ENCODE results near the gene ADK.

The ADK gene

DNA sequence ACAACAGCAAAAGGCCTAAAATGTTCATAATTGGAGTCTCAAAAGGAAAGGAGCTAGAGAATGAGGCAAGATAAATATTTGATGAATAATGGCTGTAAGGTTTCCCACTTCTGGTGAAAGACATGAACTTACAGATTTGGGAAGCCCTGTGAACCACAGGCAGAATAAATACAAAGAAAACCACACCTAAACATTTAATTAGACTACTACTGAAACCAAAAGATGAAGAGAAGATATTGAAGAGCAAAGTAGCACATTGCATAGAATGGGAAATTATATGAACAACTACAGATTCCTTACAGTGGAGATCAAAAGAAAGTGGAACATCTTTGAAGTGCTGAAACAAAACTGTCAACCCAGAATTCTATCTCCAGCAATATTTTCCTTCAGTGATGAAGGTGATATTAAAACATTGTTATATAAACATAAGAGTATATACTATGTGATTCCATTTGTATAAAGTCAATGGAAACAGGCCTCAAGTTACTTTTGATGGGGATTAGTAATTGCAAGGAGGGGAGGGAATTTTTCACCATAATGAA, 484.0 kb downstream of the ADK start:
- DNase-seq = no peak

DNA sequence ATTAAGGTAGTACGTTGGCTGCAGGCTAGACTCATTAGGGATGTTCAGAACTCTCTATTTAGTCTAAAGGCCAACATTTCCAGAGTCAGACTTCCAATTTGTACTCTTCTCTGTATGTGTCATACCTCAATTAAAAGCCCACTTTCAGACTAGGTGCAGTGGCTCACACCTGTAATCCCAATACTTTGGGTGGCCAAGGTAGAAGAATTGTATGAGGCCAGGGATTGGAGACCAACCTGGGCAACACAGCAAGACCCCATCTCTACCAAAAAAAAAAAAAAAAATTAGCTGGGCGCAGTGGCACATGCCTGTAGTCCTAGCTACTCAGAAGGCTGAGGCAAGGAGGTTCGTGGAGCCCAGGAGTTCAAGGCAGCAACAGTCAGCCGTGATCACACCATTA, 484.6 kb downstream of the ADK start:
- DNase-seq = no peak

DNA sequence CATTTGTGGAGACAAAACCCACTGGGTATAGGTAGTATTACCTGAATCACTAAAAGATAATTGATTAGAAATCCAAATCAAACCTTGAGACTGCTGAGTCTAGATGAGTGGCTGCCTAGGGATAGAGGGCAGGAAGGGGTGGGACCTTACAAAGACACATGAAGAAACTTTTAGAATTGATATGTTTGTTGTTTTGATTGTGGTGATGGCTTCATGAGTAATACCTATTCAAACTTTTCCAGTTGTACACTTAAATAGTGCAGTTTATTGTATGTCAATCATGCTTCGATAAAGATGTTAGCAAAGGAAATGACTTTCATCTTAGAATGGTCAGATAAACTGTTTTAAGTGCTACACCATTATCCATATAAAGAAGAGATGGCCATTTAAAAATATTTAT, 486.7 kb downstream of the ADK start:
- no peak for DNase-seq

DNA sequence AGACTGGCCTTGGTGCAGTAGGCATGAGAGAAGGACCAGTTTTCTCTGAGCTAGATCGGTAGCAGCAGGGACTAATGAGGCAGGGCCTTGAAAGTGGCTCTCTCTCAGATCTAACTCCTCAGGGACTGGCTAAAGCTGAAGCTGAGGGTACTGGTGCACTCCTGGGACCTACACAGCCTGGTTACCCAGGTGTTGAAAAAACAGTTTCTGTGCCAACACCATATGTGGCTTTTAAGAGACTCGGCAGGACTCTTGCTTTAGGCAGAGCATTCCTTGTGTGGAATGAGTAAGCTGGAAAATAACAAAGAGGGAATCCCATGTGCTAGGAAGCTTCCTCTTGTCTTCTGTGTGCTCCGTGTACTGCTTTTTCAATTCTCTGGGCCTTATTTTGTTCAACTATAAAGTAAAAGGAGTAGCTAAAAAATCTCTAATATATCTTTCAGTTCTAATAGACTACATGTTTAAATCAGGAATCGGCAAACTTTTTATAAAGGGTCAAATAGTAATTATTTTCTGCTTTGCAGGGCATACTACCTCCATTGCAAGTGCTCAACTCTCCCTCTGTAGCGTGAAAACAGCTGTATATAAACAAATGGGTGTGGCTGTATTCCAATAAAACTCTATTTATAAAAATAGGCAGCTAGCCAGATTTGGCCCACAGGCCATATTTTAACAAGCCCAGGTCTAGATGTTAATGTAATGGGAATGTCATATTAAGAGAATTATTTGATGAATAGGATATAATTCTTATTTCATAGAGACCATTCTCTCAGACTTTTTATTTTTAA, 489.3 kb downstream of the ADK start:
- DNase-seq = peak; percentile 76

DNA sequence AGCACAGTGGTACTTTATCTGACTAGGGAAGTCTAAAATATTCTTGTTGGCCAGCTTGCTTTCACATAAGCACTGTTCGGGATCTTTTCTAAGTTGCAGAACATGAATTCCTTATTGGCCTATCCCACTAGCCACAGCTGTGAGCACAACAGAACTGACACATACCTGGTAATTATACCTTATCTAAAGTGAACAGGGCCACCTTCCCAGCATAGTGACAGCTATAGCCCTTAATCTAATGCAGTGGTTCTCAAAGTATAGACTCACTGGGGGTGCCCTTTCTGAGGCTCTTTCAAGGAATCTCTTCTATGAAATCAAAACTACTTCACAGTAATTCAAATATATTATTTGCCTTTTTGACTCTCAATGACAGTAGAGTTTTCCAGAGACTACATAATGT, 490.6 kb downstream of the ADK start:
- DNase-seq = no peak

DNA sequence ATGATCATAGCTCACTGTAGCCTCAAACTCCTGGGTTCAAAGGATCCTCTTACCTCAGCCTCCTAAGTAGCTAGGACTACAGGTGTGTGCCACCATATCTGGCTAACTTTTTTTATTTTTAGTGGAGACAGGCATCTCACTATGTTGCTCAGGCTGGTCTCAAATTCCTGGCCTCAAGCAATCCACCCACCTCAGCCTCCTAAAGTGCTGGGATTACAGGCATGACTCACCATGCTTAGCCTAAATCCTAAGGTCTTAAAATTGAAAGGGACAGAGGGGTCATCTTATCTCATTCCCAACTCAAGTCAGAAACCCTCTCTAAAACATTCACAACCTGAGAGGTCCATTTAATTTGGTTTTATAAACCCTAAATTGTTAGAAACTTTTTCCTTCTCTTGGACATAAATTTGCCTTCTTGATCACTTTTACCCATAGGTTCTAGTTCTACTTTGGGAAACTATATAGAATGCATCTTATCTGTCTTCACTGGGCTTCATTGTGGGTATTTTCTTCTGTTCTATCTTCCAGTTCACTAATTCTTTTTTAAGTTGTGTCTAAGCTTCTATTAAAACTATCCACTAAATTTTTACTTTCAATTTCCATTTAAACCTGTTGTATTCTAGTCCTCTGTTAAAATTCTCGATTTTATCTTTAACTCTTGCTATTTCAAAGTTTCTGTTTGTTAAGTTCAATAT, 492.0 kb downstream of the ADK start:
- DNase-seq = no peak

DNA sequence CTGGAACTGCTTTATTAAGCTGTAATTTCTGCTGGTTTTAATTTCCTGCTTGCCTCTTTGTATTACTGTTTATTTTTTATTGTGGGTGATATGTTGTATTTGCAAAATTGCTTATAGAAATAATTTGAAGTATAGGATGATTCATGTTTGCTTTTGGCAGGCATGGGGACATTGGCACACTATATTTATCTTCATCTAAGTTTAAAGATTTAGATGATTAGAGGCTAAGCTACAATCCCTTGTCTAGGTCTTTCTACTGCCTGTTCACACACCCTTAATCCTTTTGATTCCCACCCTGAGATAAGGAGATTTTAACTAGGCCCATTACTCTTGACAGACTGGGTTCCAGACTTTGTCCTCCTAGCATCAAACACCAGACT, 492.6 kb downstream of the ADK start:
- no peak for DNase-seq

DNA sequence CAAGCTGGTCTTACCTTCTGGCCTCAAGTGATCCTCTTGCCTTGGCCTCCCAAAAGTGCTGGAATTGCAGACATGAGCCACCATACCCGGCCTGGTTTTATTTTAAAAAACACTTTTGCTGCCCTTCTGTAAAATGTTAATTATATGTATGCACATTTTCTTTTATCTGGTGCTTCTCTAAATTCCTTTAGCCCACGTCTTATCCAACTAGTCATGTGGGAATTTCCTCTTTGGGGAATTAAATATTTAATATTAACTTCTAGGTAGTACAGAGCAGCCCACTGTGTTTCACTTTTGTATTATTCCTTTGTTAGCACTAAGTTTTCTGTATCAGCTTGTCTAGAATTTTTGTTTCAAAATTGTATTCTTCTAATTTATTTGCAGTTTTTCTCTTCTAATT, 493.7 kb downstream of the ADK start:
- DNase-seq = no peak

DNA sequence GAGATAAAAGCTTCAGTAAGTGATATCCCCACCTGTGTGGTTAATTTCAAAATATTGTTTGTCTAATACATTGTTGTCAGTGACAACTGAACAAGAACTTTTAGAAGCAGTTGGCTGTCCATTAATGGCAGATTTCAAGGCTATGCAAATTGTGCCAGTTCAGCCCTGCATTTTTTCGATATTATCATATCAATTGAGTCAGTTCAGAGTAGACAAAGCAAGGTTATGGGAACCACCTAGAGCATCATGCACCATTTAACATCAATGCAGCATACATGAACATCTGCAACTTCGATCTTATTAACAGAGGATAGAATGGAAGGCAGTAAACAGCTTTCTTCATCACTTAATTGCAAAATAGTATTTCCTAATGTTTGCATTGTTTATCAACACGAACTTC, 494.7 kb downstream of the ADK start:
- no peak for DNase-seq

DNA sequence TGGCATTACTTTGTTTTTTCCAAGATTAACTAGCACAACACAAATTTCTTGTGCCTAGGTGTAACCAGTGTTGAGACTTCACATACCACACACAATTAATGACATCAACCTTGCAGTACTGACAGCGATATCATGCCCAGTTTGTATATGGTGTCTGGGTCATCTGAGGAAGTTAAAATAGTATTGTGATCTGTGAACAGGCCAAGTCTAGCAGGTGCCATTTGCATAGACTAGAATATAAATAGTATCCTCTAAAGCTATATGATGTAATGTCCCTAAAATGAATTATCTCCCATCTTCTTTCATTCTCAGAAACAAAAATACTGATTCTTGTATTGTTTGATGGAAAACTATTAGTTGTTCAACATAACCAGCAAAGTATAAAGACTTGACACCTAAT, 499.6 kb downstream of the ADK start:
- no peak for DNase-seq

DNA sequence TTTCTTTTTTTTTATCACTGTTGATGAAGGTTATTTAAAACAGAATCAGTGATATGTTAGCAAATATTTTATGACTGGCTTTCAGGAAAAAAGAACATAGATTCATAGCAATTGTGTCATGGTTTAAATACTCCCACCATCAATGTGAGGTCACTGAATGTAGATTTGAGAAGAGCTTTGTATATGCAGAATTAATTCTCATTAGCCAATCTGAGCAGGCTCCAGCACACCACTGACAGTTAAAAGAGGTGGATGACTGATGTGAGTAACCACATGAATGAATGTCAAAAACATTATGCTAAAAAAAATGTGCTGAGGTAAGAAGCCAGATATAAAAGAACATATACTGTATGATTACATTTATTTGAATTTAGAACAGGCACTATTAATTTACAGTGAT, 500.5 kb downstream of the ADK start:
- DNase-seq = no peak

DNA sequence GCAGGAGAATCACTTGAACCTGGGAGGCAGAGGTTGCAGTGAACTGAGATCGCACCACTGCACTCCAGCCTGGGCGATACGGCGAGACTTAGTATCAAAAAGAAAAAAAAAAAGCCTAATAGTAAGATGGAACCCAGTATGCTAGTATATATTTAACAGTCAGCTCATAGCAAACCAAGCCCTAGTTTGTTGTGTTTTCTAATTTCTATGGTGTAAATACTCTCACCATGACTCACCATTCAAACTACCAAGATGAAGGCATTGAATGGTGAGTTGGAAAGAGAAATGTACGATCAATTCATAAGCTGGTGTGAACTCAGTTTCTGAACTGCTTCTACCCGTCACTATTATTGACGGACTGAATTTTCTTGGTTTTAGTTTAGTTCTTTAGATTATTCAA, 501.6 kb downstream of the ADK start:
- no peak for DNase-seq

DNA sequence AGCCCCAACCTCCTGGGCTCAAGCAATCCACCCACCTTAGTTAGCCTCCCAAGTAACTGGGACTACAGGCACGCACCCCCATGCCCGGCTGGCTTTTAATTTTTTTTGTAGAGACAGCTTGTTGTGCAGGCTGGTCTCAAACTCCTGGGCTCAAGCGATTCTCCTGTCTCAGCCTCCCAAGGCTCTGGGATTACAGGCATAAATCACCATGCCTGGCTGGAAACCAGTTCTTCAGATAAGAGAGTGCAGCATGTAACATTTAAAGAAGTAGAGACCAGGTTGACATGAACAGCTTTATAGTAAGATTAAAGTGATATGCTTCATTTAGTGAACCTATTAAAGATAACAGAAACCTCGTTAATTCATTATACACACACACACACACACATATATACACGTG, 507.5 kb downstream of the ADK start:
- no peak for DNase-seq

DNA sequence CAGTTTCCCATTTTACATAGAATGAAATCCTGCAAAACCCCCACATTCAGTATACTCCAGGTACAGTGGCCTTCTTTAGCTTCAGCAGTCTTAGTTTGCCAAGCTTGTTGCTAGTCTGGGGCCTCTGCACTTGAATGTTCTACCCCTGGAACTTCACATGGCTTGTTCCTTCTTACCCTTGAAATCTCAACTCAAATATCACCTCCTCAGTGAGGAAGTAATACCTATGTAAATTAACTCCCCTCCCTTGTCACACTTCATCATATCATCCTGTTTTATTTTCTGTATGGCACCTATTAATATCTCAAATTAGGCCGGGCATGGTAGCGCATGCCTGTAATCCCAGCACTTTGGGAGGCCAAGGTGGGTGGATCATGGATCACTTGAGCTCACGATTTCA, 511.6 kb downstream of the ADK start:
- no peak for DNase-seq

DNA sequence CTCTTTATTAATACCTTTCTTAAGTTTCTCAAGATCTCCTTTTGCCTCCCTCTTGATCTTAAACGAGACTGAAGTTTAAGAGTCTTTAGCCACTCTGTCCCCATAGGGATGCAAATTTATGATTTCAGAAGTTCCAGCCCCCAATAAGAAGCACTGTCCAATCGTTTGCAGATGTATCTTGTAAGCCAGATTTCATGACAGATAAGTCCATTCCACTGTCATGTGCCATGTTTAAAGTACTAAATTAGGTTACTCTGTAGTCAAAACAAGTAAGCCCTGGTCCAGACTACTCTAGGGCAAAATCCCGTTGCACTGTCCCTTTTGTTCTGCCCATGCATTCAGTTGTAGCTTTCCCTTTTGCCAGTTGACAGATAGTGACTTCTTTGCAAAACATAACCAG, 518.2 kb downstream of the ADK start:
- no peak for DNase-seq

DNA sequence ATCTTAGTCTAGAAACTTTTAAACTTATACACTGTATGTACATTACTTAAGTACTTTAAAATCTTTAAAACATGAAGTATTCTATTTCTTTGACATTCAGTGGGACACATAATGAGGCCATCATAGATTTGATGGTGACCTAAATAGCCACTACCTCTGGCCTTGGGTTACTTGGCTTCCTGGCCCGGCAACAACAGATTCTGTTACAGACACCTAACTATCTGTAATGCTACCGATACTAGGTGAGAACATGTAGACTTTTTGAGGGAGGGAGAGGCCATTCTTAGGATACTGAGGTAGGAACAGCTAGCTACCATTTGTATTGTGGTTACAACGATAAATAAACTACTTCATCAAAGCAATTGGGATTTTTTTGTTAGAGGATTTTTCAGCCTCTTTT, 520.7 kb downstream of the ADK start:
- DNase-seq = no peak

DNA sequence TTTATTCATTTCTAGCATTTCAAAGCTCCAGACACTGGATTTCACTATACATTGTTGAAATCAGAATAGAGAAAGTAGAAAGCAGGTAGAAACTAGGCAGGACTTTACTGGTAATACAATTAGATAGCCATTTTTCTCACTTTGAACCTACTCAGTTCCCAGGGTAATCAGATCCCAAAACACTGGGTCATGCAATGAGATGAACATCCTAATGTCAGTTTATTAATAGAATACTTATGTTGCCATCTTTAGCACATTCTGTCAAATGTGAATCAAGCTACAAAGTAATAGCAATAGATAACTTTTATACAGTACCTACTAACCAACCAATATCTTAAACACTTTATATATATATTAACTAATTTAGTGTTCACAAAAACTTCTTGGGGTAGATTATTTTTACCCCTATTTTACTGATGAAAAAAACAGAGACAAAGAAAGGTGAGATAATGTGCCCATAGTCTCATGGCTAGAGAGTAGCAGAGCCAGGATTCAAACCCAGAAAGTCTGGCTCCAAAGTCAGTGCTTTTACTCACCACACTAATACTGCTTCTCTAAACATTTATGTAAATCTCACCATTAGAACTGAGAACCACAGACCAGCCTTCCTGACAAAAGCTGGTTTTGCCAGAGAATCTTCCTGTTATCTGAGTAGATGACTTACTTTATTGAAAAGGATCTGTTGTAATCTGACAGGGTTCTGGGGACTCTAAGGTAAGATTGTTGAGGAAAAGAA, 521.6 kb downstream of the ADK start:
- DNase-seq = no peak

DNA sequence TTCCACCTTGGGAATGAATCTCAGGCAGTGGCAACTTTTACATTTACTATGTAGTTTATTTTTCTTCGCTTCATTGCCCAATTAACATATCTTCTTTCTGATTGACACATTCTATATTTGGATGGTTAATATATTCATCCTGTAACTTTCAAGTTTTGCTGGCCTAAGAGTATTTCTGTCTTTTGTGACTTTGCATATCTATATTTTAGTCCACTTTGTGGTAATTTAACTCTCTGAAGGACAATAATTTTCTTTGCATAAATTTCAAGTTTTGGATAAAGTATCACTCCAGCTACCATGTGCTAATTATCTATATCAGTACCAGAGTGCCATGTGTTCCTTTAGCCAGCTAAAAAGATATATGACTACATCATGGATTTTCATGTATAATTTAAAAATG, 523.9 kb downstream of the ADK start:
- no peak for DNase-seq

DNA sequence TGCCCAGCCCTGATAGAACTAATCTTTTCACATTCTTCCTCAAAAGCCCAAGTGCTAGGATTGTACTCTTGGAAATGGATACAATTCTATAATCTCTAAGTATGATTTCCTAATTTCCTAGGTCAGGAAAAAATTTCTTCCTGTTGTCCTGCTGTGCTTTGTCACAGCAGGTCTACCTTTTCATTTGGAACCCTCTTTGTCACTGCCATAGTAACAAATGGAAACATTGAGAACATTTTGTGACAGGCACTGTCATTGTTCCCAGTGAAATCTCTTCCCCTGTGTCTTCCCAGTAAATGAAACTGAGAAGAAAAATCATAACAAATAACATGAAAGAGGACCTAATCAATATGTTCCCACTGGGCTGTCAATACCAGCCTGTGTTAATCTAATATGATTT, 524.5 kb downstream of the ADK start:
- DNase-seq = no peak

DNA sequence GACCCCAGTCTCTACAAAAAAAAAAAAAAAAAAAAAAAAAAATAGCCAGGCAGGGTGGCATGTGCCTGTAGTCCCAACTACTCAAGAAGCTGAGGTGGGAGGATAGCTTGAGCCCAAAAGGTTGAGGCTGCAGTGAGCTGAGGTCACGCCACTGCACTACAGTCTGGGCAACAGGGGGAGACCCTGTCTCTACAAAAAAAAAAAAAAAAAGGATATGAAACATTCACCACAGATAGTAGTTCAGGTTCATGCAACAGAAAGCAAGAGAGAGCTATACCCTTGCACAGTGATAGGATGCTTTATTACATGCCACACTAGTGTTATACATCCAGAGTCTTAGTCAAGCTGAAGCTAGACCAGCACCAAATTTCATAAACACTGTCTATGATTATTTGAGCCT, 526.9 kb downstream of the ADK start:
- no peak for DNase-seq

DNA sequence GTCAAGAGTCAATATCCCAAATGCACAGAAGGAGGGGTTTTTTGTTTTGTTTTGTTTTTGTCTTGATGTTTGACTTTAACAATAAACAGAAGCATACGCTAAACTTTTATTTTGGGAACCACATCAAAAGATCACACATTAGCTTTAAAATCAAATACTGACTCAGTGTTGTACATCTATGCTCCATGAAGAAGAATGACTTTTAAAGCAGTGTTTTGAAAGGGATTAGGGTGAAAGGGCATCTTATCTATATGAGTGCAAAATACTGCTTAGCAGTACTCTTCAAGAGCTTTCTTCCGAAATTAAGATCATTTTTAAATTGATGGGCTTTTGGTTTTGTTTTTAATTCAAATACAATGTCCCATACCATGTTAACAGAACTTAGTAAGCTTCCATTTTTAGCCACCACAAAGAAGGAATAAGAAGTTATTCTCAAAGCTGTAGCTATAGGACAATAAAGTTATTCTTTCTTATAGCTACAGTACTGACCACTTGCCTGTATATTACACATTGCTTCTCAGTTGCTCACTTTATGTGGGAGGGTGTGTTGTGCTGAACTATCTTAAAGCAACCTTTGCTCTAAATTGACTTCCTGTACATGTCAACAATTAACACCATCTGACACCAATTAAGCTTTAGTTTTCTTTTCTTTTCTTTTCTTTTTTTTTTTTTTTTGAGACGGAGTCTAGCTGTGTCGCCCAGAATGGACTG, 531.1 kb downstream of the ADK start:
- no peak for DNase-seq

DNA sequence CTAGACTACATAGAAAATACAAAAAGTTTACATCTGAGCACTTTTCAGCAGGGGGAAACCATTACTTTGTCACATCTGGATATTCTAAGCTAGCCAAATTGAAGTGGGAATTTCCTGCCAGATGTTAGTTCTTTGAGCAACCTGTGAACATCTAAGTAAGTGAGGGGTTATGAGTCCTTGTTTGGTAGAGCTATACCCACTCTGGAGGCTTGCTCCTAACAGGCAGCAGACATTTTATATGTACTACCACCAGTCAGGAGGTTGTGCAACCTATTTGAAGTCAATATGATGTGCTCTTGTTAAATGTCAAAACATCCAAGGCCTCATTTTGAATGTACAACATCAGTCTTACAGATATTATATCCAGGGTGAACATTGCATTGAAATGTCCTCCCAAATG, 532.0 kb downstream of the ADK start:
- no peak for DNase-seq

DNA sequence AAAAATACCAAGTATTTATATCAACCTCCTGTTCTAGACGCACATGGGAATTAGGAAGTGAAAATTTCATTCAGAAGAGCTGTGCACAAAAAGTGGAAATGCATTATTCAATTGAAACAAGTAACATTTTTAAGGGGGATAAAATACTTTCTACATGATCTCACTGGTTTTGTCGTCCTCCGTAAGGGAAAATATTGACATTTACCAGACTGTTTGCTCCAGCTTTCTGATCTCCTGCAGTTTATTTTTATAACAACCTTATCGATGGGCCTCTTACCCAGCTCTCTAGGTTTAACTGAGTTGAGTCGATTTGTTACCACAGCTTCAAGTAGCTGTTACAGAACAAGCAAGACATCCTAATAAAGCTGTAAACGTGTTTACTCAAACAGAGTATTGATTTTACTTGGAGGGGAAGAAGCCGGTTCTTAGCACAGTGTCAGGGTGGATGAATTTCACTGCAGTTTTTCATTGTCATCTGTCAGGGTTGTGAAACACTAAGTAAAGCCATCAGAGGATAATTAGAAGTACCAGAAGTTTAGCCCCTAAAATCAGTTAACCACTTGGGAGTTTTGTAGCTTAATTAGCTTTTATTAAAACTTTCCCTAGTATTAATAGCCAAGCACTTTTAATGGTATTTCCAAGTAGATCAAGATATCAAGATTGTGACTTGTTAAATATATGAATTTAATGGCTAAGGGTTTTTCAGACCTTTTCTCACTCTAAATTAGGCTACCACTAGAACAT, 532.8 kb downstream of the ADK start:
- no peak for DNase-seq

Measured in NCI-H1694 (cell line).